DOHH2 (cell line): ENCODE data around the gene RGS7.

Experiments used
- CTCF ChIP-seq: fragments of 200-600 bp; sonication (generic); IDR thresholded peaks from one replicate; pipeline ENCODE4 v1.5.1; 2014; ENCODE audit warnings: antibody characterized with exemption, mild to moderate bottlenecking, low read depth, low read length; ENCODE audit not compliant: poor library complexity, severe bottlenecking
- EZH2phosphoT487 ChIP-seq: fragments of 200-600 bp; sonication (generic); IDR thresholded peaks from 2 replicates; pipeline ENCODE4 v1.6.1; 2017; ENCODE audit warnings: borderline replicate concordance, mild to moderate bottlenecking, antibody characterized with exemption, low read length, moderate library complexity, mixed read lengths

GRCh38 chr1:240917976-240918375 lies 439.0 kb downstream of the RGS7 start:
- TF ChIP-seq CTCF, result no peak
- no peak for TF ChIP-seq EZH2phosphoT487
